HG03097 (cell line): ENCODE measurements around the gene PCF11.

ENCODE experiments used
- ATAC-seq: cut with Tn5 transposase; IDR thresholded peaks from one replicate; pipeline ENCODE4 v1.9.1; 2021; ENCODE audit not compliant: unreplicated experiment, low FRiP score

Gene PCF11

GRCh38 chr11:83153764-83154163 is 3.2 kb upstream of the PCF11 start:
- ATAC-seq: no peak

- peak; percentile 95 for ATAC-seq
Observed at GRCh38 chr11:83156144-83156995, 561 bp upstream of the PCF11 start.

- ATAC-seq: no peak
Observed at GRCh38 chr11:83157594-83158356, 844 bp downstream of the PCF11 start.

- no peak for ATAC-seq
Observed at GRCh38 chr11:83158357-83158786, 1.4 kb downstream of the PCF11 start.

GRCh38 chr11:83158965-83159901 is 2.3 kb downstream of the PCF11 start:
- ATAC-seq: no peak

GRCh38 chr11:83159902-83160865 is 3.3 kb downstream of the PCF11 start:
- ATAC-seq: no peak

- ATAC-seq: no peak
Observed at GRCh38 chr11:83161610-83162199, 4.8 kb downstream of the PCF11 start.

GRCh38 chr11:83162377-83162776 is 5.4 kb downstream of the PCF11 start:
- ATAC-seq: peak; percentile 37

- no peak for ATAC-seq
Observed at GRCh38 chr11:83166193-83166866, 9.4 kb downstream of the PCF11 start.

GRCh38 chr11:83168756-83169155 is 11.8 kb downstream of the PCF11 start:
- no peak for ATAC-seq

- ATAC-seq: no peak
Observed at GRCh38 chr11:83170865-83171264, 13.9 kb downstream of the PCF11 start.

GRCh38 chr11:83172551-83172950 is 15.6 kb downstream of the PCF11 start:
- no peak for ATAC-seq

- no peak for ATAC-seq
Observed at GRCh38 chr11:83174008-83174407, 17.1 kb downstream of the PCF11 start.

GRCh38 chr11:83175815-83176214 is 18.9 kb downstream of the PCF11 start:
- no peak for ATAC-seq

GRCh38 chr11:83181815-83182214 is 24.9 kb downstream of the PCF11 start:
- no peak for ATAC-seq

GRCh38 chr11:83185767-83186166 is 28.8 kb downstream of the PCF11 start:
- ATAC-seq: no peak

GRCh38 chr11:83187465-83187864 is 30.5 kb downstream of the PCF11 start:
- ATAC-seq: no peak

GRCh38 chr11:83191491-83191890 is 34.6 kb downstream of the PCF11 start:
- no peak for ATAC-seq

GRCh38 chr11:83191986-83192385 is 35.1 kb downstream of the PCF11 start:
- ATAC-seq: no peak
